Aorta (tissue), 5 donors: ENCODE data around the gene CDCA4. TPM values are rescaled to one million over a fixed set of nuclear protein-coding genes. Genes with fewer than 3 reads are reported as not detected.

ENCODE experiments used
- ATAC-seq: fragments of 200-7000 bp; cut with Tn5 transposase; one replicate; pipeline ENCODE4 v1.9.1; 2022; ENCODE audit warnings: moderate library complexity; ENCODE audit not compliant: low FRiP score
- DNase-seq, 2 donors: peaks; one replicate each; pipeline ENCODE4 v3.0.0-alpha.2; 2020
- H3K27ac ChIP-seq, 2 donors: one replicate each; pipeline ENCODE4 v1.5.1; 2013; ENCODE audit warnings: low read length in 2 of 2, mild to moderate bottlenecking in 2 of 2, moderate library complexity in 2 of 2, control low read depth in 1 of 2, inconsistent platforms in 1 of 2, low read depth in 1 of 2
- H3K27me3 ChIP-seq, 2 donors: one replicate each; pipeline ENCODE4 v1.6.1; 2013; ENCODE audit warnings: control low read depth in 1 of 2, low read length in 1 of 2, mild to moderate bottlenecking in 1 of 2, moderate library complexity in 1 of 2; ENCODE audit not compliant: insufficient read depth in 2 of 2, control insufficient read depth in 1 of 2
- H3K36me3 ChIP-seq, 2 donors: one replicate each; pipeline ENCODE4 v1.6.1; 2013; ENCODE audit warnings: control low read depth in 1 of 2, low read length in 1 of 2, mild to moderate bottlenecking in 1 of 2; ENCODE audit not compliant: insufficient read depth in 2 of 2, control insufficient read depth in 1 of 2
- H3K4me1 ChIP-seq, 2 donors: one replicate each; pipeline ENCODE4 v1.6.1; 2013; ENCODE audit warnings: low read length in 2 of 2, control low read depth in 1 of 2, mild to moderate bottlenecking in 1 of 2, moderate library complexity in 1 of 2; ENCODE audit not compliant: insufficient read depth in 2 of 2, control insufficient read depth in 1 of 2
- H3K4me3 ChIP-seq, 2 donors: one replicate each; pipeline ENCODE4 v1.5.1; 2013; ENCODE audit warnings: low read length in 2 of 2, control low read depth in 1 of 2, mild to moderate bottlenecking in 1 of 2
- H3K9me3 ChIP-seq: one replicate; pipeline ENCODE4 v1.6.1; 2013; ENCODE audit warnings: mild to moderate bottlenecking, low read length; ENCODE audit not compliant: control insufficient read depth
- WGBS, 2 donors: extraction: QIAGEN DNeasy Blood & Tissue Kit; methylation state at CpG; one replicate each; pipeline ENCODE4 v1.1.7; 2013; 5-methylcytosine and 5-hydroxymethylcytosine counted together
- intact Hi-C, 2 donors: fragments of 100-400 bp; cut with DNase I; formaldehyde crosslinking; loops; one replicate each; pipeline versions ENCODE4 v1.14.2 to v1.15.0; 2022
- polyA plus RNA-seq, 2 donors: library from polyadenylated mRNA; stranded (reverse); fragments of 200-250 nt; gene quantifications; one replicate each; pipeline ENCODE4 v1.2.3, GENCODE V29; 2013
- total RNA-seq, 2 donors: library from RNA; stranded (reverse); fragmentation: NEBNext Ultra II Directional; extraction: Animal tissue kit (Norgen Biotek cat#: 25700); gene quantifications; one replicate each; pipeline ENCODE4 v1.2.1, GENCODE V29; 2021
- donor health status: healthy with polysubstance abuse.
- donor health status: Bipolar disorder and iron deficiency.
- donor health status: DM: no; HTN: no; CAD: no.
- donor health status: DM: no; HTN: no; CAD: no.
- donor health status: DM: yes; HTN: yes; CAD: no.

The CDCA4 gene
- total and polyA plus RNA-seq, 4 donors: 3.0 to 5.9 (median 3.9) TPM

GRCh38 chr14:105014032-105014431 is 6.9 kb downstream of the CDCA4 start:
- no peaks in the 10 kb centered on the region for H3K4me1 ChIP-seq
- intact Hi-C loops: loop anchor here in 1 of 2 donors (5.0 kb wide), 1 partner anchor 33 kb away; no protein-coding TSS in a partner anchor
- DNase-seq (peak in 1 of 2 donors; percentile 49), ATAC-seq (no peak)
- no peak overlapping the region for H3K4me3 ChIP-seq
- no peaks in the 10 kb centered on the region for H3K9me3 ChIP-seq
- H3K27ac ChIP-seq: no peak overlapping the region
- no peaks in the 10 kb centered on the region for H3K36me3 ChIP-seq
- 81 to 87% methylated on average over 9 of the region's 9 CpGs for WGBS, 2 donors
- no peaks in the 10 kb centered on the region for H3K27me3 ChIP-seq

- Histone ChIP-seq H3K4me3 (no peak overlapping the region), H3K4me1 (no peaks in the 10 kb centered on the region), H3K36me3 (no peaks in the 10 kb centered on the region), H3K27ac (no peak overlapping the region), H3K27me3 (no peaks in the 10 kb centered on the region), H3K9me3 (no peaks in the 10 kb centered on the region)
- 22 to 24% methylated on average over 8 of the region's 8 CpGs for WGBS, 2 donors
- ATAC-seq (no peak), DNase-seq (peak in 1 of 2 donors; percentile 78)
- intact Hi-C loops: loop anchor here (2.0 to 5.0 kb wide), 2 partner anchors 32 to 34 kb away; no protein-coding TSS in a partner anchor
Measured at GRCh38 chr14:105013150-105013785, 7.6 kb downstream of the CDCA4 start.

DNA sequence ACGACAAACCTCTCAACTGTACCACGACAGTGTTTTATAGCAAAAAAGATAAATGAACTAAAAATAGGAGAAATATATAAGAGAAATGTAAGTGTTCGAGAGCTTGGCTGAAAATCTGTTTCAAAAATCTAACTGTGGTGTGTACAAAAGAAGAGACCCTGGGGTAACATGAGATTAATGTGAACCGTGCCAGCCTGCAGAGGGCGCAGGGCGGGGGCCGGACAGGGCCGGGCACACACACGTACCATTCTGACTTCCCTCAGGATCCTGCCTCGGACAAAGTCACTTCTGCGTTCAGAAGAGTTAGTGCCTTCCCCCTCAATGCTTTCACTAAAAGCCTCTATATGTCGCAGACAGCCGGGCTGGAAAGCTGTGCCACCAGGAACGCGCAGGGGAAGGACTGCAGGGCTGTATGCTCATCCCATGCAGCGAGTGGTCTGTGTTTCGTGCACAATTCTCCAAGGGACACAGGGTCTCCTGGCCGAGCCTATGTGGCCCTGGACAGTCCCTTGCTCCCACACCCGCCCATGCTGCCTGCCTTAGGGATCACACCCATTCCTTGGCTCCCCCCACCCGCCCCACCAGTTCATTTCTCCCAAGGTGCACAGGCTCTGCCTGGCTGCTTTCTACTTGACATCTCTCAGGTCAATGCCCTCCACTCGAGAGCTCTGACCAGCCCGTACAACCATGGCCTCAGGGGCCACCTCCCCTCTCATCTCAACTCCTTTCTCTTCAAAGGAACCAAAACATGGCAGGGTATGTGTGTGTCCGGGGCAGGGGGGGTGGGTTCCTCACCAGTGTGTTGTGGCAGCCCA is 8.5 kb downstream of the CDCA4 start:
- Histone ChIP-seq H3K27ac (no peak overlapping the region), H3K36me3 (no peaks in the 10 kb centered on the region), H3K27me3 (no peaks in the 10 kb centered on the region), H3K4me1 (no peaks in the 10 kb centered on the region), H3K4me3 (no peak overlapping the region), H3K9me3 (no peaks in the 10 kb centered on the region)
- 31 to 34% methylated on average over 22 to 23 of the region's 23 CpGs for WGBS, 2 donors
- DNase-seq (peak in 1 of 2 donors; percentile 79), ATAC-seq (peak; percentile 44)
- intact Hi-C loops: loop anchor here (2.0 to 5.0 kb wide), 2 partner anchors 32 to 35 kb away; no protein-coding TSS in a partner anchor

DNA sequence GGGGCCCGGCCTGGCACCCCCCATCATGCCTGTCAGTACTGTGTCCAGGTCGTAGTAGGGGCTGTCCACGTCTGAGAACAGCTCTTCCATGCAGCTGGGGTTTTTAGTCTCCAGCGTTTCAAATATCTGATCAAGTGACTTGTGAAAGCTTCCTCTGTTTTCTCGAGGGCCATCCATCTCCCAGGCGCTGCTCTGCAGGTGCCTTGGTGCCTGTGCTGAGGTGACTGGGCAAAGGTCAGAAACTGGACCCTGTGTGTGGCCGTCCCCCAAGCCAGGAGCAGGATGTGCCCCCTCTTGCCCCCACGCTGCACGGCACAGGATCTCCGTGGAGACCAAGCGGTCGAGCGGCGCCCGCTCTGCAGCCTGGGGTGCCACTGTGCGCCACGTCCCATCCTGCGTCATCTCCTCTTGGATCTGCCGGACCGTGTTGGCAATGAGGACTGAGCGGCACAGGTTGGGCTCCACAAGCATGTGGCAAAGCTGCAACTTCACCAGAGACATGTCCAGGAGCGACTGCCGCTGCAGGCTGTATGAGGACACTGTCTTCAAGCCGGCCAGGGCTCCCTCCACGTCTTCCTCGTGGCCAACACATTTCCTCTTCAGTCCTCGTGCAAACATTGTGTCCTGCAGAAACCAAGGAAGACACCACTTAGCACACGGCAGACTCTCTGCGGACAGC is 9.4 kb downstream of the CDCA4 start:
- no peak for ATAC-seq
- 82 to 83% methylated on average over 29 of the region's 29 CpGs for WGBS, 2 donors
- H3K36me3 ChIP-seq: no peaks in the 10 kb centered on the region
- no peak overlapping the region for H3K4me3 ChIP-seq
- no peak overlapping the region for H3K27ac ChIP-seq
- peak in 1 of 2 donors; percentile 52 for DNase-seq
- intact Hi-C loops: loop anchor here in 1 of 2 donors (5.0 kb wide), 1 partner anchor 36 kb away; no protein-coding TSS in a partner anchor
- H3K4me1 ChIP-seq: no peaks in the 10 kb centered on the region
- no peaks in the 10 kb centered on the region for H3K9me3 ChIP-seq
- no peaks in the 10 kb centered on the region for H3K27me3 ChIP-seq

- no peaks in the 10 kb centered on the region for H3K27me3 ChIP-seq
- no peaks in the 10 kb centered on the region for H3K36me3 ChIP-seq
- no peaks in the 10 kb centered on the region for H3K9me3 ChIP-seq
- DNase-seq (peak in 1 of 2 donors; percentile 69), ATAC-seq (no peak)
- H3K4me3 ChIP-seq: no peak overlapping the region
- intact Hi-C loops: loop anchor here in 1 of 2 donors (5.0 kb wide), 1 partner anchor 36 kb away; no protein-coding TSS in a partner anchor
- no peaks in the 10 kb centered on the region for H3K4me1 ChIP-seq
- WGBS, 2 donors: 81 to 83% methylated on average over 16 to 17 of the region's 17 CpGs
- no peak overlapping the region for H3K27ac ChIP-seq
Measured at GRCh38 chr14:105010891-105011291, 10.0 kb downstream of the CDCA4 start.

DNA sequence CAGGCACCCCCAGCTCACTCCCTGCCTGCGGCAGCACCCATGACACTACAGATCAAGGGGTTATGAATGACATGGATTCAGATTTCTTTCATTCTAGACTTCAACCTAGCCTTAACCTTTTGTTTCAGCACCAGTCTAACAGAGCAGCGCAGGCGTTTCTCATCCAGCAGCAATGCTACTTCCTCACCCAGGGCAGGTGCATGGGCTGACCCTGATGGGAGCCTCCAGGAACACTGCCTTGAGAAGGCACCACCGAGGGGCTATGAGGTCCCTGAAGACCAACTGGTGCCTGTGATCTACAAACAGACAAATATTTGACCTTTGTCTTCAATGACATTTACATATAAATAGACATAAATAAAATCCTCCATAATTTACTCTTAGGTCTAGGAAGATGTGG is 10.8 kb downstream of the CDCA4 start:
- no peaks in the 10 kb centered on the region for H3K4me1 ChIP-seq
- 86 to 91% methylated on average over 4 of the region's 4 CpGs for WGBS, 2 donors
- intact Hi-C loops: loop anchor here in 1 of 2 donors (5.0 kb wide), 1 partner anchor 37 kb away; no protein-coding TSS in a partner anchor
- H3K36me3 ChIP-seq: no peaks in the 10 kb centered on the region
- no peak overlapping the region for H3K27ac ChIP-seq
- DNase-seq (peak in 1 of 2 donors; percentile 60), ATAC-seq (no peak)
- H3K9me3 ChIP-seq: no peaks in the 10 kb centered on the region
- H3K27me3 ChIP-seq: no peaks in the 10 kb centered on the region
- no peak overlapping the region for H3K4me3 ChIP-seq

DNA sequence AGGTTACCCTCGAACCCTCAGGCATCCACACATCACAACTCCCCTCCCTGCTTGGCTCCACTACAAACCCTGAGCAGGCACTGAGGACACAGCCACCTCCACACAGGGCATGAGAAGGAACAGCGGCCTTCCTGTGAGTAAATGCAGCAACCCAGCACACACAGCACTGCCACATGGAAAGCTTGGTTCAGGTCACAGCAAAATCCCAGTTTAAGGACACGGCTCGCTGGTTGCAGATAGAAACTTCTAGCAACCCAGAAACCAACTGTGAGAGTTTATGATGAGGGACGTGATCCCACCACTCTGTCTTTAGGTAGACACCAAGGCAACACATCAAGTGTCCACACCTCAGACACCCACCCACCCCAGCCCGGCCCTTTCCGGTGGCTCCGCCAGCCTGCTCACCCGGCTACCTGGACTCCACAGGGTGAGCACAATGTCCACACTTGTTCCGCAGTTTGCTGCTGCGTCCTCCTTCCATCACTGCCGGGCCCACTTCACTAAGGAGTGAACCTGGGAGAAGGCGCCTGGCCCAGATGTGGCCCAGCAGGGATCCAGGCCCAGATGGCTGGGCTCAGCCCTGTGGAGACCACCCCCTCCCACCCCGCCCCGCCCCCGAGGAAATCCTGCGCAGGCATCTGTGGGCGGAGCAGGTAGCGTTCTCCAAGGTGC is 13.2 kb downstream of the CDCA4 start:
- intact Hi-C loops: no loop called here
- ATAC-seq: no peak
- H3K36me3 ChIP-seq: no peaks in the 10 kb centered on the region
- no peak overlapping the region for H3K27ac ChIP-seq
- WGBS, 2 donors: 93 to 94% methylated on average over 19 of the region's 19 CpGs
- no peaks in the 10 kb centered on the region for H3K9me3 ChIP-seq
- H3K4me1 ChIP-seq: no peaks in the 10 kb centered on the region
- H3K4me3 ChIP-seq: no peak overlapping the region
- peak in 1 of 2 donors; percentile 57 for DNase-seq
- H3K27me3 ChIP-seq: no peaks in the 10 kb centered on the region
